Activated CD8-positive, alpha-beta memory T cell treated with anti-CD3 and anti-CD28 coated beads, Interleukin-2, amount 10 ng/mL, durations not matched to agents 7 days and 5 days (primary cell): ENCODE results near the gene TMOD3. TPM values are rescaled to one million over a fixed set of nuclear protein-coding genes. Genes with fewer than 3 reads are reported as not detected.
"Not testable (repeated sequence)": the region's sequence is repeated elsewhere in the genome, so short reads cannot be mapped to it uniquely, and the experiment has no call there.

Experiments used
- ATAC-seq: fragments of 150-1000 bp; cut with Tn5 transposase; one replicate; pipeline ENCODE4 v1.10.0; 2021; ENCODE audit warnings: moderate library complexity
- CTCF ChIA-PET: fragments of 350-600 bp; sonication (Branson Sonifier 250); formaldehyde crosslinking; loops from one replicate; lab custom pipeline; 2021; ENCODE audit warnings: antibody characterized with exemption; lab: Charles Lee
- DNase-seq: peaks from one replicate; pipeline ENCODE4 v3.0.0-alpha.2; 2020
- H3K27ac Mint-ChIP-seq: one replicate; pipeline ENCODE4 v1.8.0; 2021; ENCODE audit warnings: mild to moderate bottlenecking, mixed read lengths
- H3K27me3 Mint-ChIP-seq: one replicate; pipeline ENCODE4 v1.8.0; 2021; ENCODE audit warnings: mixed read lengths
- H3K36me3 Mint-ChIP-seq: one replicate; pipeline ENCODE4 v1.8.0; 2021; ENCODE audit warnings: mild to moderate bottlenecking, mixed read lengths
- H3K4me1 Mint-ChIP-seq: one replicate; pipeline ENCODE4 v1.8.0; 2021; ENCODE audit warnings: mixed read lengths
- H3K4me3 Mint-ChIP-seq: one replicate; pipeline ENCODE4 v1.8.0; 2021; ENCODE audit warnings: mild to moderate bottlenecking, moderate library complexity, mixed read lengths
- H3K9me3 Mint-ChIP-seq: one replicate; pipeline ENCODE4 v1.8.0; 2022; ENCODE audit warnings: low read depth, mixed read lengths
- total RNA-seq, 2 experiments: library from RNA; stranded (reverse); gene quantifications; one replicate each; pipeline ENCODE4 v1.2.3, GENCODE V29; 2021

The TMOD3 gene
- total RNA-seq, 2 experiments from 2014 or later, result 59.2 to 61.3 TPM

DNA sequence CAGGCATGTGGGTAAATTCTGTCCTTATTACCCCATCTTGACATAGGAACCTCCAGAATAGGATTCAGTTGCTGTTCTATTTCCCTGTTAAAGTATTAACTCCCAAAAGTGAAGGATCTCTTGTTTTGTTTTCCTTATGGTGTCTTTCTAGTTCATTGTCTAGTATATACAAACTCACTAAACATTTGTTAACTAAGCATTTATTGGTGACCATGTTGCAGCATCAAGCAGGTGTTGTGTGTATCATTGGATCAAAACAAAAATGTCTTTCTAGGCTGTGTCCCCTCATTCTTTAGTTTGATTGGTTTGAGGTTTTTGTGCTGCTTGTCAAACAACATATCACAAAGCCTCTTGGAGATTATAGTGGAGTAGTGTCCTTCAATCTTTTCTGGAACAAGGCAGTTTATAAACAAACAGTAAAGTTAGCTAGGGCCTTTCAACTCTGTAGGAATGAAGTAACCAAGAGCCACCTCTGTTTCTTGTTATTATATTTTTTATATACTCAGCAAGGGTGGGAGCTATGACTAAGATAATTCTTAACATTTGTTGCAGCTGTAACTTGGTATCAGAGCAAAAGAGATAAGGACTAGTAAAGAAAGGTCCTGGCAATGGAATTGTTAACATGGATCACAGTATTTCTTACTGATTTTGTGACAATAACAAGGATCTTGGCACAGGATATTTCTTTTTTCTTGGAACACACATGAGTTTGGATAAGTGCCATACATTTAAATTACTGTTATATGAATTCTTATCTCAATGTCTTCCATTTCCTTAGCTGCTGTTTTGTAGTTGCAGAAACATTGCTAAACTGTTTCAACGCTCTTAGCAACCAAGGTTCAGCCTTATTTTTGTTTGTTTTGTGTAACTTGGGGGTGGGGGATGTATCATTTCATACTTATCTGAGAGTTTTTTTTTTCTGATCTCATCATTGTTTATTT lies 49.3 kb downstream of the TMOD3 start:
- no peak overlapping the region for H3K27ac Mint-ChIP-seq
- H3K4me1 Mint-ChIP-seq, result peaks cover 5% of the 10 kb centered on the region
- no peak for DNase-seq
- ATAC-seq, result no peak
- H3K27me3 Mint-ChIP-seq, result no peaks in the 10 kb centered on the region
- peaks cover 40% of the 10 kb centered on the region for H3K36me3 Mint-ChIP-seq
- H3K9me3 Mint-ChIP-seq, result no peaks in the 10 kb centered on the region
- CTCF ChIA-PET, result interaction anchor here (0.5 to 2.1 kb wide), 2 partner anchors 11 to 85 kb away, joined by 3 to 9 read pairs; no protein-coding TSS in a partner anchor
- H3K4me3 Mint-ChIP-seq, result no peak overlapping the region

DNA sequence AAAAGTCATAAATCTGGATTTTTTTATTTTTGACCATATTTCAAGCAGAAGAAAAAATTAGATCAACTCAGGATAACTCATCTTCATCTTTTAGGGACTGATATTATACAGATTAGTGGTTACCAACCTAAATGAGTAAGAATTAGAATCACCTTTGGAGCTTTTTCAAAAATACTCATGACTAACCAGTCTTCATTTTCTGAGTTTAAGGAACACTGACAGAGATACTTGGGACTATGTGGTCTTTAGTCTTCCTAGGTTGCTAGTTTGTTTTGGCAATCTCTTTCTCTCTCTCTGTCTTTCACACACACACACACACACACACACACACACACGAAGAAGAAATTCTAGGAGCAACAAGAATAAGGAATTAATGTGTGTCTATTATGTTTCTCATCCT lies 50.1 kb downstream of the TMOD3 start:
- Mint-ChIP-seq H3K4me1 (peaks cover 5% of the 10 kb centered on the region), H3K9me3 (no peaks in the 10 kb centered on the region), H3K36me3 (peaks cover 43% of the 10 kb centered on the region), H3K27ac (no peak overlapping the region), H3K27me3 (no peaks in the 10 kb centered on the region), H3K4me3 (no peak overlapping the region)
- ATAC-seq (no peak), DNase-seq (no peak)
- CTCF ChIA-PET, result interaction anchor here (1.0 kb wide), 1 partner anchor 9 kb away, joined by 4 read pairs; no protein-coding TSS in a partner anchor

DNA sequence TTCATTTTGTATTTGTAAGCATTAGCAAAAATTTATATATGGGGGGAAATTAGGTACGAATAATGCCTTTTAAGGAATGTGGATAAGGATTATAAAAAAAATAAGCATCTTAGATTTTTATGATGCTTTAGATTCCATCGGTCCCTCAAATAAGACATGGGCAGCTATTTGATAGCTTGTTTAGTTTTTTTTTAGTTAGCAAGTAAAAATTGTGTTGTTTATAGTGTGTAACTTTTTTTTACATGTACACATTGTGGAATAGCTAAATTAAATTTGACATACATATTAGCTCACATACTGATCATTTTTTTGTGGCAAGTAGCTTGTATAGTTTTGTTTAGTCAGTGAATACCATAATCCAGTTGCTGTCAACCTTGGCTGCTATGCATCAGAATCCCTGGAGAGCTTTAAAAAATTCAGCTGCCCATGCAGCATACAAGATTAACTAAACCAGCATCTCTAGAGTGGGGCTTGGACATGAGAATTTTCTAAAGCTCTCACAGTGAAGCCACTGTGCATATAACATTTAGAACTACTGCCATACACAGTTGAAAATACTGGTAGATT lies 53.9 kb downstream of the TMOD3 start:
- H3K27ac Mint-ChIP-seq, result no peak overlapping the region
- CTCF ChIA-PET, result interaction anchor here (1.1 to 2.2 kb wide), 6 partner anchors 10 to 373 kb away, joined by 3 to 6 read pairs (median 3); no protein-coding TSS in a partner anchor
- H3K4me3 Mint-ChIP-seq, result no peak overlapping the region

DNA sequence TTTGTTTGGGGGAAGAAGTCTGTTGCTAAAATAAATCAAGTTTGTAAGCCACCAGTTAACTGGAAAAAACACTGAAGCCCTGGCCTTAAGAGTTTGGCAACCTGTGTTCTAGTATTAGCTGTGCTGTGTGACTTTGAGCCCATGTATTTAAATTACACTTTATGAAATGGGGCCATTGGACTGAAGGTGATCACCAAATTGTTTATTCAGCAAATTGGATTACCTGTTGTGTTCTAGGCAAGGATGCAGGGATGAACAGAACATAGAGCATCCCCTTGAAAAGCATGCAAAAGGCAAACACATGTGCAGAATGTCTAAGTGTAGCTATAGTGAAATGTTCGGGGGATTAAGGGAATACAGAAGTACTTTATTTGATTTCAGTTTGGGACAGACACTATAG lies 54.6 kb downstream of the TMOD3 start:
- Mint-ChIP-seq H3K36me3 (peaks cover 37% of the 10 kb centered on the region), H3K9me3 (no peaks in the 10 kb centered on the region), H3K4me3 (no peak overlapping the region), H3K27me3 (no peaks in the 10 kb centered on the region), H3K27ac (no peak overlapping the region), H3K4me1 (peaks cover 3% of the 10 kb centered on the region)
- CTCF ChIA-PET, result interaction anchor here (1.2 to 2.2 kb wide), 4 partner anchors 11 to 257 kb away, joined by 3 to 6 read pairs (median 3); no protein-coding TSS in a partner anchor
- ATAC-seq (no peak), DNase-seq (no peak)

More for the DNA sequence above, 53.9 kb downstream of the TMOD3 start:
- H3K9me3 Mint-ChIP-seq, result no peaks in the 10 kb centered on the region
- no peaks in the 10 kb centered on the region for H3K27me3 Mint-ChIP-seq
- H3K36me3 Mint-ChIP-seq, result peaks cover 37% of the 10 kb centered on the region
- H3K4me1 Mint-ChIP-seq, result peaks cover 4% of the 10 kb centered on the region
- DNase-seq, result no peak
- no peak for ATAC-seq

DNA sequence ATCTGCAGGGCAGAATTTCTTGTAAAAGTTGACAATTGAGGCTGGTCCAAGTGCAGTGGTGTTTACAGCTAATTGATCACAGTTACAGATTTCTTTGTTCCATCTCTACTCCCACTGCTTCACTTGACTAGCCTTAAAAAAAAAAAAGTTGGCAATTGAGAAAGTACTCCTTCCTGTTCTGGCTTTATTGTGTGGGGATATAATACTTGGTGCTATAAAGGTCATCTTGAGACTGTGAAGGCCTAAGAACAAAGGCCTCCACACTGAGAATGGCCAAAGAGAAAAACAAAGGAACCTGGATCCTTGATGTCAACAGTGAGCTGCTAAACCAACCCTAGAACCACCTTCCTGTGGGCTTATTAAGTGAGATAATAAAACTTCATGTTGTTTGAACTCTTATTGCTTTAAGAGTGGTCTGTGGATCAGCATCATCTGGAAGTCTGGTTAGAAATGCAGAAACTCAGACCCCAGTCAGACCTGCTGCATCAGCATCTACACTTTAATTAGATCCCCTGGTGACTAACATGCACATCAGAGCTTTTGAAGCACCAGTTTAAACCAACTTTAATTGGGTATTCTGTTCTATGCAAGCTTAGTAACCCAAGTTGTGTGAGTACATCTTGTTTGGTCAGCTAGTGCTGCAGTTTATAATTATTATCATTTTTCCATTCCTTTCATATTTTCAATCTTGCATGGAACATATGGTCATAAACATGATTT lies 55.2 kb downstream of the TMOD3 start:
- ATAC-seq (no peak), DNase-seq (no peak)
- H3K4me3 Mint-ChIP-seq, result no peak overlapping the region
- H3K27ac Mint-ChIP-seq, result no peak overlapping the region
- H3K27me3 Mint-ChIP-seq, result no peaks in the 10 kb centered on the region
- no peaks in the 10 kb centered on the region for H3K9me3 Mint-ChIP-seq
- peaks cover 2% of the 10 kb centered on the region for H3K4me1 Mint-ChIP-seq
- CTCF ChIA-PET, result interaction anchor here (0.7 to 2.2 kb wide), 3 partner anchors 14 to 523 kb away, joined by 3 to 6 read pairs (median 3); no protein-coding TSS in a partner anchor
- peaks cover 37% of the 10 kb centered on the region for H3K36me3 Mint-ChIP-seq

DNA sequence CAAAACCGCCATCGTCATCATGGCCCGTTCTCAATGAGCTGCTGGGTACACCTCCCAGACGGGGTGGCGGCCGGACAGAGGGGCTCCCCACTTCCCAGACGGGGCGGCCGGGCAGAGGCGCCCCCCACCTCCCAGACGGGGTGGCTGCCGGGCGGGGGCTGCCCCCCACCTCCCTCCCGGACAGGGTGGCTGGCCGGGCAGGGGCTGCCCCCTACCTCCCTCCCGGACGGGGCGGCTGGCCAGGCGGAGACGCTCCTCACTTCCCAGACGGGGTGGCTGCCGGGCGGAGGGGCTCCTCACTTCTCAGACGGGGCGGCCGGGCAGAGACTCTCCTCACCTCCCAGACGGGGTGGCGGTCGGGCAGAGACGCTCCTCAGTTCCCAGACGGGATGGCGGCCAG lies 56.3 kb downstream of the TMOD3 start:
- H3K4me3 Mint-ChIP-seq, ATAC-seq, H3K4me1 Mint-ChIP-seq, H3K9me3 Mint-ChIP-seq, H3K27me3 Mint-ChIP-seq, CTCF ChIA-PET, H3K27ac Mint-ChIP-seq, DNase-seq: not testable (repeated sequence)
- H3K36me3 Mint-ChIP-seq, result peaks cover 36% of the 10 kb centered on the region

DNA sequence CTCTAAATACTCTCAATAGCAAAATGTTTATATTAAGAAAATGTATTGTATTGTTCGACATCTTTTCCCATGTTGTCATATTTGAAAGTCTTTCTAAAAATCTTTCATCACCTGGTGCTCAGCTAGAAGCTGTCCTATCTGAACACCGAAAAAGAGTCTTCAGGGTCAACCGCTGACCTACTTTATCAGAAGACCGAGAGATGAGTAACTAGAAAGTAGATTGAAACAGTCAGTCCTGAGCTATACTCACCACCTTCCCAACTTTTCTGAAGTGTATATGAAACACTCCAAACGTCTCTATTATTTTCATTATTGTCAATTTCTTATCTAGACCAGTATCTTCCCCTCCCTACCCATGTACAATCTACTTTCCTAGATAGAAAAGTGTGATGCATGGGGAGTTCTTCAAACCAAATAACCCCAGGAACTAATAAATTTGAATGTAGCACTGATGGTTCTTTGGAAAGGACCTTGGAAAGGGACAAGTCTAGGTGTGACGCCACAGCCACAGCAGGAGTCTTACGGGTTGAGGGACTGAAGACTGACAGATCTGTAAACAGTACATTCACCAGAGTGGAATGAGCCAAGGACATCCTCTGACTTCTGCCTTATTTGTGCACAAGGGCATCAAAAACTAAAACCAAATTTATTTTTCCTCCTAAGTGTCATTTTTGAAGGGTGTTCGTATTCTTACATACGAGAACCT lies 58.6 kb downstream of the TMOD3 start:
- Mint-ChIP-seq H3K27ac (no peak overlapping the region), H3K4me1 (peaks cover 2% of the 10 kb centered on the region), H3K4me3 (no peak overlapping the region), H3K9me3 (no peaks in the 10 kb centered on the region), H3K36me3 (peaks cover 38% of the 10 kb centered on the region), H3K27me3 (no peaks in the 10 kb centered on the region)
- ATAC-seq, result no peak
- no peak for DNase-seq
- CTCF ChIA-PET, result interaction anchor here (0.6 to 2.4 kb wide), 18 partner anchors 8 to 339 kb away, joined by 3 to 9 read pairs (median 4); no protein-coding TSS in a partner anchor

DNA sequence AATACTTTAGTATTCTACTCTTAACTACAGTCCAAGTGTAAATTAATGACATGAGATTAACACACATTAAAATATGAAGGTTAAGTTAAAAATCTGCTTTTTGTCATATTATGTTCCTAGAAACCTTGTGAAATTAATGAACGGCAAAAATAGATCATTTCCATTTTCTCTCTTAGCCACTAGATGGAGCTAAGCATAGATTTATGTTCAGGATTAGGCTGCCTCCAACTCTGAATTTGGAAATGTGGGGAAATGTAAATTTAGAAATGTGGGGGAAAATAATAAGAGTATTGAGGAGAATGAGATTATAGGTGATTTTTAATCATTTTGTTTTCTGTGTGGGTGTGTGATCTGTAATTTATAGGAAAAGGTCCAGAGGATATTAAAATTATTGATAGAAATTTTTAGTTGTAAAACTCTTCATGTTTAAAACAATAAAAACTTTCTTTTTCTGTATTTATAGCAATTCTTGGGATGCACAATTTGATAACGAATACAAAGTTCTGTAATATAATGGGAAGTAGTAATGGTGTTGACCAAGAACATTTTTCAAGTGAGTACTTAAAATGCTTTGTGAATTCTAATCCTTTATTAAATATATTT lies 59.2 kb downstream of the TMOD3 start:
- peaks cover 2% of the 10 kb centered on the region for H3K4me1 Mint-ChIP-seq
- H3K27ac Mint-ChIP-seq, result no peak overlapping the region
- H3K36me3 Mint-ChIP-seq, result peaks cover 41% of the 10 kb centered on the region
- H3K27me3 Mint-ChIP-seq, result no peaks in the 10 kb centered on the region
- CTCF ChIA-PET, result interaction anchor here (0.6 to 2.4 kb wide), 21 partner anchors 9 to 250 kb away, joined by 3 to 9 read pairs (median 3); no protein-coding TSS in a partner anchor
- no peak for ATAC-seq
- no peak for DNase-seq
- H3K4me3 Mint-ChIP-seq, result no peak overlapping the region
- H3K9me3 Mint-ChIP-seq, result no peaks in the 10 kb centered on the region

DNA sequence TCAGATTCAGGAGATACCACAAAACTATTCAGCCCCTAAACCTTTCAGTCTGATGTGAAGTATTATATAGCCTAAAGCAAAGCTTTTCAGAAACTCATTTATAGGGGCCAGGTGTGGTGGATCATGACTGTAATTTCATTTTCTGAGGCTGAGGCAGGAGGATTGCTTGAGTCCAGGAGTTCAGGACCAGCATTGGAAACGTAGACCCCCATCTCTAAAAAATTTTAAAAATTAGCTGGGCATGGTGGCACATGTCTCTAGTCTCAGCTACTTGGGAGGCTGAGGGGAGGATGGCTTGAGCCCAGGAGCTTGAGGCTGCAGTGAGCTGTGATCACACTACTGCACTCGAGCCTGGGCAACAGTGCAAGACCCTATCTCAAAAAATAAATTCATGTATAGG lies 60.0 kb downstream of the TMOD3 start:
- ATAC-seq (no peak), DNase-seq (no peak)
- H3K4me1 Mint-ChIP-seq, result peaks cover 2% of the 10 kb centered on the region
- no peak overlapping the region for H3K4me3 Mint-ChIP-seq
- H3K9me3 Mint-ChIP-seq, result no peaks in the 10 kb centered on the region
- H3K27me3 Mint-ChIP-seq, result no peaks in the 10 kb centered on the region
- CTCF ChIA-PET, result interaction anchor here (0.8 to 2.4 kb wide), 10 partner anchors 10 to 239 kb away, joined by 3 to 9 read pairs (median 4); no protein-coding TSS in a partner anchor
- no peak overlapping the region for H3K27ac Mint-ChIP-seq
- peaks cover 40% of the 10 kb centered on the region for H3K36me3 Mint-ChIP-seq

DNA sequence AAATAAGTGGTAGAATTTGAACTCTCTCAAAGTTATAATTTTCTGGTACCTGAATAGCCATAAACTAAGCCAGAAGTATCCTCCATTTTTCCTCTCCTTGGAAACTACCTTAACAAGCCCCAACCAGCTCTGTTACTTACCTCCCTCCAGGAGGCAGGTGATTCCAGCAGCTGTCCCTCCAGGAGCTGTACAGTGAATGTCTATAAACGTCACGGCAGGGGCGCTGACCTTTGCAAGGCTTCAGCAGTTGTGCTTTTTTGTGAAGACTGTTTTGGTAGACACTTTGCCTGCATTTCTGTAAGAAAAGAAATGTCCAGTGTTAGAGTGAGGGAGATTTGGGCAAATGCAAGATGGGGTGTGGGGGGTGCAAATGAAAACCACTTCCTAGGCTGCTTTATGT lies 75.0 kb downstream of the TMOD3 start:
- Mint-ChIP-seq H3K27ac (no peak overlapping the region), H3K27me3 (no peaks in the 10 kb centered on the region), H3K36me3 (peaks cover 46% of the 10 kb centered on the region), H3K4me3 (no peak overlapping the region), H3K4me1 (no peaks in the 10 kb centered on the region), H3K9me3 (no peaks in the 10 kb centered on the region)
- DNase-seq, result no peak
- CTCF ChIA-PET, result interaction anchor here (0.9 to 2.1 kb wide), 4 partner anchors 8 to 128 kb away, joined by 3 to 8 read pairs (median 6); no protein-coding TSS in a partner anchor
- no peak for ATAC-seq

DNA sequence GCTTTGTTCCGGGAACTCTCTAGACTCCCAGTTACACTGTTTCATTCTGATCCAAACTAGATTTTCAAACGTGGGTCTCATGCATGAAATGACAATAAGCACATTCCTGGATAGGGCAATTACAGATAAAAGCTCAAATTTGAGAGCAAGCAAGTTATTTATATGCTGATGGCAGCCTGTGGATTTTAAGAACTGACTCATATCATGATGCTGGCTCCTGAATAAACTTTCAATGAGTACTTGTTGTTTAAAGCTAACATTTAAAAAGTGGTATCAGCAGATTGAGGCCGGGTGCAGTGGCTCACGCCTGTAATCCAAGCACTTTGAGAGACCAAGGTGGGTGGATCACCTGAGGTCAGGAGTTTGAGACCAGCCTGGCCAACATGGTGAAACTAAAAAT lies 75.5 kb downstream of the TMOD3 start:
- Mint-ChIP-seq H3K4me1 (no peaks in the 10 kb centered on the region), H3K4me3 (no peak overlapping the region), H3K36me3 (peaks cover 47% of the 10 kb centered on the region), H3K9me3 (no peaks in the 10 kb centered on the region), H3K27ac (no peak overlapping the region), H3K27me3 (no peaks in the 10 kb centered on the region)
- ATAC-seq, result no peak
- DNase-seq, result no peak
- CTCF ChIA-PET, result interaction anchor here (0.9 to 2.1 kb wide), 6 partner anchors 8 to 128 kb away, joined by 3 to 8 read pairs (median 5); no protein-coding TSS in a partner anchor
